Measurements from ENCODE around the gene DNAH7.

GRCh38 chr2:195863564-195863963 lies 205.1 kb downstream of the DNAH7 start:
- TF ChIP-seq CTCF (IDR thresholded peaks at IDR 0.05) (no peak), POLR2A (IDR thresholded peaks at IDR 0.05) (no peak), POLR2AphosphoS5 (IDR thresholded peaks at IDR 0.05) (no peak), EP300 (IDR thresholded peaks at IDR 0.05) (no peak)
